ENCODE measurements around the gene PDXDC1. TPM values are rescaled to one million over a fixed set of nuclear protein-coding genes. Genes with fewer than 3 reads are reported as not detected.
A peak's percentile ranks its signal among the peaks of the same experiment; 100 is the strongest.
"Not testable (repeated sequence)": the region's sequence is repeated elsewhere in the genome, so short reads cannot be mapped to it uniquely, and the experiment has no call there.

The PDXDC1 gene
- total and polyA plus RNA-seq, 11 donors, result 19.9 to 80.0 (median 68.9) TPM

DNA sequence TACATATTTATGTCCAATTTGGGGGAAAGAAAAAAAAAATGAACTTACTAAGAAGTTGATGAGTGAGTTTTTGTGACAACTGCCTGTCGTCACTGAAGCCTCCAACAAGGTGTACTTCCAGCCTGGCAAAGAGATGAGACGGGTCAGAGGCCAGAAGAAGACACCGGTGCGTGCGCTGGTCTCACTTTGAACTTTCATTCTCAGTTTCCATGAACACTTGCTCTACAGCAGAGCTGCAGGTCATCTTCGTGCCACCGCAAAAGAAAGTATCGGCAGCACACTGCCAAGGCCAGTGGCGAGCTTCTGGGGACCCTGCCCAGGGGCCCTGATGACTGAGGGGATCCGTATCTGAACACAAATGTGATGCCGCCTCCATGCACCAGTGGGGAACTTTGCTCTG lies 69.5 kb downstream of the PDXDC1 start:
- Histone ChIP-seq H3K4me1 (peaks cover 0 to 16% (median 11%) of the 10 kb centered on the region in 12 donors), H3K4me3 (no peak overlapping the region), H3K27me3 (no peaks in the 10 kb centered on the region), H3K9me3 (no peaks in the 10 kb centered on the region), H3K36me3 (peaks cover 2 to 71% (median 50%) of the 10 kb centered on the region in 9 donors), H3K27ac (no peak overlapping the region)
- ATAC-seq (no peak), DNase-seq (no peak)
- WGBS, 4 donors, result 91 to 95% (median 91%) methylated on average over 11 of the region's 11 CpGs
- TF ChIP-seq, protein P1, sequence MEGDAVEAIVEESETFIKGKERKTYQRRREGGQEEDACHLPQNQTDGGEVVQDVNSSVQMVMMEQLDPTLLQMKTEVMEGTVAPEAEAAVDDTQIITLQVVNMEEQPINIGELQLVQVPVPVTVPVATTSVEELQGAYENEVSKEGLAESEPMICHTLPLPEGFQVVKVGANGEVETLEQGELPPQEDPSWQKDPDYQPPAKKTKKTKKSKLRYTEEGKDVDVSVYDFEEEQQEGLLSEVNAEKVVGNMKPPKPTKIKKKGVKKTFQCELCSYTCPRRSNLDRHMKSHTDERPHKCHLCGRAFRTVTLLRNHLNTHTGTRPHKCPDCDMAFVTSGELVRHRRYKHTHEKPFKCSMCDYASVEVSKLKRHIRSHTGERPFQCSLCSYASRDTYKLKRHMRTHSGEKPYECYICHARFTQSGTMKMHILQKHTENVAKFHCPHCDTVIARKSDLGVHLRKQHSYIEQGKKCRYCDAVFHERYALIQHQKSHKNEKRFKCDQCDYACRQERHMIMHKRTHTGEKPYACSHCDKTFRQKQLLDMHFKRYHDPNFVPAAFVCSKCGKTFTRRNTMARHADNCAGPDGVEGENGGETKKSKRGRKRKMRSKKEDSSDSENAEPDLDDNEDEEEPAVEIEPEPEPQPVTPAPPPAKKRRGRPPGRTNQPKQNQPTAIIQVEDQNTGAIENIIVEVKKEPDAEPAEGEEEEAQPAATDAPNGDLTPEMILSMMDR (IDR thresholded peaks at IDR 0.05), result no peak
- no peak for TF ChIP-seq POLR2A (IDR thresholded peaks at IDR 0.05)
- intact Hi-C loops (cut with DNase I), result loop anchor here in 1 of 10 donors (10.0 kb wide), 1 partner anchor 59 kb away; no protein-coding TSS in a partner anchor

DNA sequence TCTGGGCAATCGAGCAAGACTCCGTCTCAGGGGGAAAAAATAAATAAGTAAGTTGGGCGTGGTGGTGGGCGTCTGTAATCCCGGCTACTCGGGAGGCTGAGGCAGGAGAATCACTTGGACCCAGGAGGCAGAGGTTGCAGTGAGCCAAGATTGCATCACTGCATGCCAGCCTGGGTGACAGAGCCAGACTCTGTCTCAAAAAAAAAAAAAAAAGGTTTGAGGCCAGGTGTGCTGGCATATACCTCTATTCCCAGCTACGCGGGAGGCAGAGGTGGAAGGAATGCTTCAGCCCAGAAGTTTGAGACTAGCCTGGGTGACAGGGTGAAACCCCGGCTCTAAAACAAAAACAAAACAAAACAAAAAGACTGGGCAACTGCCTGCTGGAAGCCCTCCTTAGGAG lies 70.4 kb downstream of the PDXDC1 start:
- not testable (repeated sequence) for DNase-seq, ATAC-seq, H3K9me3 ChIP-seq, H3K27ac ChIP-seq, H3K27me3 ChIP-seq, H3K4me3 ChIP-seq
- intact Hi-C loops (cut with DNase I), result loop anchor here in 1 of 10 donors (10.0 kb wide), 1 partner anchor 60 kb away; no protein-coding TSS in a partner anchor
- WGBS, 4 donors, result 85 to 95% (median 90%) methylated on average over 9 of the region's 9 CpGs
- peaks cover 0 to 61% (median 40%) of the 10 kb centered on the region in 9 donors for H3K36me3 ChIP-seq
- H3K4me1 ChIP-seq, result peaks cover 0 to 22% (median 12%) of the 10 kb centered on the region in 12 donors

DNA sequence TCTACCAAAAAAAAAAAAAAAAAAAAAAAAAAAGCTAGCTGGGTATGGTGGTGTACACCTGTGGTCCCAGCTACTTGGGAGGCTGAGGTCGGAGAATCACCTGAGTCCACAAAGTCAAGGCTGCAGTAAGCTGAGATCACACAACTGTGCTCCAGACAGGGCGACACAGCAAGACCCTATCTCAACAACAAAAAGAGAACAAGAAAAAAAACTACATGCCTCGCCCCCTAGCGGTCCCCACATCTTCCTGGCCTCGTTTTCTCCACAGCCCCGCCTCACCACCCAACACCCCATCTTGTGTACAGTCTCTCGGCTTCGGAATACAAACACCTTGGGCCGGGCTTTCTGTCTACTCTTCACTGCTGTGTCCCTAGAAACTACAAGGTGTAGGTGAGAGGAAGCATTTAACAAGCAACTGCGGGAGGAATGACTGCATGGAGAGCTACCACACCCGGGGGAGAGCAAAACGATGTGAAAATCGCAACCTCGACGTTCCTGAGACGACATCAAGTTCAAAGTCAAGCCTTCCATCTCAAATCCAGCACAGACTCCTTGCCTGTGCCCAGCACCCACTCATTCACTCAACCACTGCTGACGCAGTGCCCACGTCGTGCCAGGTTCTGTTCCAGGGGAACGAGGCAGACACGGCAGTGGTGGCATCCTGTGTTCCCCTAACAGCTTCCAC lies 72.0 kb downstream of the PDXDC1 start:
- Histone ChIP-seq H3K4me3 (no peak overlapping the region), H3K9me3 (no peaks in the 10 kb centered on the region), H3K27me3 (no peaks in the 10 kb centered on the region), H3K36me3 (peaks cover 0 to 49% (median 27%) of the 10 kb centered on the region in 9 donors), H3K27ac (no peak overlapping the region), H3K4me1 (peaks cover 0 to 14% (median 5%) of the 10 kb centered on the region in 12 donors)
- ATAC-seq (no peak), DNase-seq (no peak)
- 94 to 95% (median 95%) methylated on average over 21 of the region's 21 CpGs for WGBS, 4 donors
- TF ChIP-seq, protein P1 (IDR thresholded peaks at IDR 0.05), result no peak
- no peak for TF ChIP-seq POLR2A (IDR thresholded peaks at IDR 0.05)
- intact Hi-C loops (cut with DNase I), result loop anchor here in 1 of 10 donors (10.0 kb wide), 1 partner anchor 62 kb away; no protein-coding TSS in a partner anchor

DNA sequence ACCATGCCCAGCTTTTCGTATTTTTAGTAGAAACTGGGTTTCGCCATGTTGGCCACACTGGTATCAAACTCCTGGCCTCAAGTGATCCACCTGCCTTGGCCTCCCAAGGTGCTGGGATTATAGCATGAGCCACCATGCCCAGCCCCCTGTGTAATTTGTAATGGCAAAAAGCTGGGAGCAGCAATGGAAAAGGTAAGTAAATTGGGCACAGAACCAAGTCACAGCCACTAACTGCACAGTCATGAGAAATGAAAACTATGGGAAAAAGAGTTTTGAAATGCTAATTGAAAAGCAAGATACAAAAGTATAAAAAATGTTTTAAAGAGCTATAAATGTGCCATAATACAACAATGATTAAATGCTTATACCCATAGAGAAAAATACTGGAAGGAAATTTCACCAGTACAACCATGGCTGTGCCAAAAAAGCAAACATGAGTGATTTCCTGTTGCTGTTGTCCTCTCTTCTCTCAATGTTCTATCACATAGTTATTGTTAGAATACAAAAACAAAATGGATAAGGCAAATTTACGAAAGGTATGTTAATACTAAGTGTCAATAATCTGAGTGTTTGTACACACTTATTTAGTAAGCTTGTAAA lies 74.9 kb downstream of the PDXDC1 start:
- 81 to 93% (median 89%) methylated on average over 3 of the region's 3 CpGs for WGBS, 4 donors
- Histone ChIP-seq H3K36me3 (peaks cover 0 to 33% (median 11%) of the 10 kb centered on the region in 9 donors), H3K4me3 (no peak overlapping the region), H3K27ac (peak overlapping the region in 1 of 12 donors; percentile 5), H3K4me1 (peaks cover 0 to 33% (median 9%) of the 10 kb centered on the region in 12 donors), H3K27me3 (no peaks in the 10 kb centered on the region), H3K9me3 (no peaks in the 10 kb centered on the region)
- DNase-seq (no peak), ATAC-seq (no peak)
- intact Hi-C loops (cut with DNase I), result loop anchor here in 1 of 10 donors (10.0 kb wide), 1 partner anchor 65 kb away; no protein-coding TSS in a partner anchor
- TF ChIP-seq, protein P1 (IDR thresholded peaks at IDR 0.05), result no peak
- TF ChIP-seq POLR2A (IDR thresholded peaks at IDR 0.05), result no peak

DNA sequence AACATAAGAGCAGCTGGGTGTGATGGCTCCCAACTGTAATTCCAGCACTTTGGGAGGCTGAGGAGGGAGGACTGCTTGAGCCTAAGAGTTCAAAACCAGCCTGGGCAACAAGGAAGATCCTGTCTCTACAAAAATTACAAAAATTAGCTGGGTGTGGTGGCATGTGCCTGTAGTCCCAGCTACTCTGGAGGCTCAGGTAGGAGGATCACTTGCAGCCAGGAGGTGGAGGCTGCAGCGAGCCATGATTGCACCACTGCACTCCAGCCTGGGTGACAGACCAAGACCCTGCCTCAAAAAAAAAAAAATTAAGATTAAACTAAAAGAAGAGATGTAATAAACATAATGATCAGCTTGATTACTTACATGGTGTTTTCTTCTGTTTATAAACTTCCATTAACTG lies 75.6 kb downstream of the PDXDC1 start:
- Histone ChIP-seq H3K36me3 (peaks cover 0 to 27% (median 11%) of the 10 kb centered on the region in 9 donors), H3K4me1 (peaks cover 0 to 39% (median 12%) of the 10 kb centered on the region in 12 donors)
- H3K9me3 ChIP-seq; H3K4me3 ChIP-seq; DNase-seq; H3K27me3 ChIP-seq; H3K27ac ChIP-seq; intact Hi-C loops (cut with DNase I); ATAC-seq: not testable (repeated sequence)
- WGBS, 4 donors, result 92 to 100% (median 98%) methylated on average over 1 of the region's 1 CpG

Measured in heart left ventricle (tissue), 16 donors.